A549 (cell line): ENCODE measurements around the gene CLSTN2.

Source experiments
- BHLHE40 ChIP-seq: IDR thresholded peaks from 2 replicates; pipeline ENCODE4 v1.6.1; 2012; ENCODE audit warnings: low read depth, low read length, inconsistent platforms
- CEBPB ChIP-seq, 2 experiments: fragments of >200 bp in 1 of 2; sonication (Bioruptor Twin) in 1 of 2; formaldehyde crosslinking in 1 of 2; IDR thresholded peaks; 2 replicates each; pipeline ENCODE4 v1.6.1; 2012 to 2016
- CTCF ChIP-seq: fragments of >200 bp; sonication (Bioruptor Twin); formaldehyde crosslinking; IDR thresholded peaks from 3 replicates; pipeline ENCODE4 v1.5.1; 2016
- EHMT2 ChIP-seq: fragments of 200-600 bp; sonication (generic); IDR thresholded peaks from 2 replicates; pipeline ENCODE4 v1.6.1; 2016; ENCODE audit warnings: antibody characterized with exemption, low read depth, mild to moderate bottlenecking, moderate library complexity
- FOSB ChIP-seq: fragments of 250-450 bp; sonication (Bioruptor Pico); IDR thresholded peaks from 2 replicates; pipeline ENCODE4 v1.5.0; 2020; ENCODE audit warnings: mild to moderate bottlenecking, moderate library complexity
- FOSL2 ChIP-seq, 2 experiments: fragments of 450-650 bp in 1 of 2; fragments of >200 bp in 1 of 2; sonication (Bioruptor Twin) in 1 of 2; formaldehyde crosslinking; IDR thresholded peaks; 2 replicates each; pipeline versions ENCODE4 v1.5.0 to v1.6.1; 2016 to 2020; ENCODE audit warnings: mild to moderate bottlenecking in 1 of 2, moderate library complexity in 1 of 2
- NR3C1 ChIP-seq: fragments of >200 bp; sonication (Bioruptor Twin); formaldehyde crosslinking; IDR thresholded peaks from 3 replicates; pipeline ENCODE4 v1.6.1; 2017
- POLR2A ChIP-seq: IDR thresholded peaks from 2 replicates; pipeline ENCODE4 v1.6.1; 2012; ENCODE audit warnings: mild to moderate bottlenecking, low read length
- RAD21 ChIP-seq, 2 experiments: fragments of >200 bp in 1 of 2; sonication (Bioruptor Twin) in 1 of 2; formaldehyde crosslinking in 1 of 2; IDR thresholded peaks in 1 of 2; conservative IDR thresholded peaks in 1 of 2; 2 replicates in 1 of 2; 3 replicates in 1 of 2; pipeline ENCODE4 v1.6.1; 2012 to 2018; ENCODE audit warnings: inconsistent platforms in 1 of 2
- REST ChIP-seq: fragments of 200-600 bp; sonication (generic); IDR thresholded peaks from 2 replicates; pipeline ENCODE4 v1.6.1; 2016; ENCODE audit warnings: antibody characterized with exemption, mild to moderate bottlenecking, moderate library complexity
- RFX5 ChIP-seq: fragments of 450-650 bp; IDR thresholded peaks from 2 replicates; pipeline ENCODE4 v1.7.1; 2014; ENCODE audit warnings: antibody characterized with exemption, mild to moderate bottlenecking, moderate library complexity

- TF ChIP-seq CTCF (no peak), FOSB (CRISPR knock-in tag) (no peak), POLR2A (no peak), REST (no peak), NR3C1 (no peak), FOSL2 (IDR thresholded peaks at IDR 0.05) (no peak), FOSL2 (CRISPR knock-in tag; IDR thresholded peaks at IDR 0.05) (no peak), EHMT2 (no peak), CEBPB (IDR thresholded peaks at IDR 0.05) (no peak), RAD21 (conservative IDR thresholded peaks at IDR 0.05 in 1 of 2, IDR thresholded peaks at IDR 0.05 in 1 of 2) (no peak), RFX5 (no peak), BHLHE40 (no peak)
Observed at GRCh38 chr3:139979991-139980390, 45.0 kb downstream of the CLSTN2 start.
